ENCODE measurements around the gene KCNH5. TPM values are rescaled to one million over a fixed set of nuclear protein-coding genes. Genes with fewer than 3 reads are reported as not detected.

The KCNH5 gene
- total RNA-seq, 2 donors from 2014 or later = not detected

- no peak overlapping the region for H3K27ac ChIP-seq
- H3K27me3 ChIP-seq = no peaks in the 10 kb centered on the region
- H3K9me3 ChIP-seq = no peaks in the 10 kb centered on the region
- no peak for ATAC-seq
- H3K4me3 ChIP-seq = no peak overlapping the region
- intact Hi-C loops (cut with DNase I) = no loop called here
- 94 to 98% methylated on average over 2 of the region's 2 CpGs for WGBS, 2 donors
- peaks cover 28% of the 10 kb centered on the region for H3K4me1 ChIP-seq
- TF ChIP-seq POLR2A (IDR thresholded peaks at IDR 0.05) = no peak
- TF ChIP-seq CTCF (IDR thresholded peaks at IDR 0.05) = no peak
- no peak for DNase-seq
- H3K36me3 ChIP-seq (replicated peaks in 1 of 2; ENCODE audit: insufficient read depth in 1 of 2, low read depth in 2 of 2) = no peaks in the 10 kb centered on the region
Measured at GRCh38 chr14:62687818-62688217, 357.4 kb downstream of the KCNH5 start.

- TF ChIP-seq POLR2A (IDR thresholded peaks at IDR 0.05) (no peak), CTCF (IDR thresholded peaks at IDR 0.05) (no peak)
- 83 to 85% methylated on average over 2 of the region's 2 CpGs for WGBS, 2 donors
- DNase-seq (no peak), ATAC-seq (no peak)
- Histone ChIP-seq H3K4me1 (peaks cover 3% of the 10 kb centered on the region), H3K27ac (no peak overlapping the region), H3K36me3 (replicated peaks in 1 of 2; ENCODE audit: insufficient read depth in 1 of 2, low read depth in 2 of 2) (no peaks in the 10 kb centered on the region), H3K27me3 (no peaks in the 10 kb centered on the region), H3K9me3 (no peaks in the 10 kb centered on the region), H3K4me3 (no peak overlapping the region)
- intact Hi-C loops (cut with DNase I) = no loop called here
Measured at GRCh38 chr14:62684376-62684775, 360.9 kb downstream of the KCNH5 start.

- H3K27me3 ChIP-seq = no peaks in the 10 kb centered on the region
- H3K9me3 ChIP-seq = no peaks in the 10 kb centered on the region
- no peaks in the 10 kb centered on the region for H3K36me3 ChIP-seq (replicated peaks in 1 of 2; ENCODE audit: insufficient read depth in 1 of 2, low read depth in 2 of 2)
- 78 to 82% methylated on average over 7 of the region's 7 CpGs for WGBS, 2 donors
- H3K27ac ChIP-seq = no peak overlapping the region
- no peak overlapping the region for H3K4me3 ChIP-seq
- DNase-seq (no peak), ATAC-seq (no peak)
- TF ChIP-seq POLR2A (IDR thresholded peaks at IDR 0.05) (no peak), CTCF (IDR thresholded peaks at IDR 0.05) (no peak)
- intact Hi-C loops (cut with DNase I) = no loop called here
- no peaks in the 10 kb centered on the region for H3K4me1 ChIP-seq
Measured at GRCh38 chr14:62682208-62682607, 363.1 kb downstream of the KCNH5 start.

- DNase-seq (no peak), ATAC-seq (no peak)
- intact Hi-C loops (cut with DNase I) = no loop called here
- no peaks in the 10 kb centered on the region for H3K36me3 ChIP-seq (replicated peaks in 1 of 2; ENCODE audit: insufficient read depth in 1 of 2, low read depth in 2 of 2)
- no peak overlapping the region for H3K27ac ChIP-seq
- no peaks in the 10 kb centered on the region for H3K27me3 ChIP-seq
- no peak for TF ChIP-seq POLR2A (IDR thresholded peaks at IDR 0.05)
- TF ChIP-seq CTCF (IDR thresholded peaks at IDR 0.05) = no peak
- no peaks in the 10 kb centered on the region for H3K4me1 ChIP-seq
- no peak overlapping the region for H3K4me3 ChIP-seq
- WGBS, 2 donors = 59 to 64% methylated on average over 4 of the region's 4 CpGs
- no peaks in the 10 kb centered on the region for H3K9me3 ChIP-seq
Measured at GRCh38 chr14:62674563-62675237, 370.6 kb downstream of the KCNH5 start.

Measured in body of pancreas (tissue), 4 donors.